ENCODE results near the gene FANK1. TPM values are rescaled to one million over a fixed set of nuclear protein-coding genes. Genes with fewer than 3 reads are reported as not detected.

Gene FANK1
- total RNA-seq, 2 donors from 2014 or later = 1.0 to 7.3 TPM

DNA sequence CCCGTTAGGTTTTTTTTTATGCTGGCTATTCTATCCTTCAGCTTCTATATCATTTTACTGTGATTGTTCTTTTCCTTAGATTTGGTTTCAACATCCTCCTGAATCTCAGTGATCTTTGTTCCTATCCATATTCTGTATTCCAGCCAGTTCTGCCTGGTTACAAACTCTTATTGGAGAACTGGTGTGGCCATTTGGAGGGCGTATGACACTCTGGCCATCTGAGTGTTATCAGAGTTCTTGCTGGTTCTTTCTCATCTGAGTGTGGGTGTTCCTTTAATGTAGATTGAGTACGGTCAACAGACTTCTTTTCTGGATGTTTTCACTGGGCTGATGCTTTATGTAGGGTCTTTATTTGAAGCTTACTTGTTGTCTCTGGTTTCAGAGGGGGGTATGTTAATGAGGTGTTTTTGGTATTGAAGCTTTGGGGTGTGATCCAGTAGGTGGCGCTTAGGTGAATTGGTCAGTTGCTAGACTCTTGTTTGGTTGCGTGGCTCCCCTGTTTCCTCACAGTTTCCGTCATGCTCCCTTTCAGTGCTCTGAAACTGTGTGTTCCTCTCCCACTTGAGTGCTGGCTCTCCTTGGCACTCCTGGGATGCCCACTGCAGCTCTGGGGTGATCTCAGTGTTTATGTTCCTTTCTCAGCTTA is 80.7 kb downstream of the FANK1 start:
- no peak for TF ChIP-seq POLR2A (IDR thresholded peaks at IDR 0.05)
- TF ChIP-seq, protein P1, sequence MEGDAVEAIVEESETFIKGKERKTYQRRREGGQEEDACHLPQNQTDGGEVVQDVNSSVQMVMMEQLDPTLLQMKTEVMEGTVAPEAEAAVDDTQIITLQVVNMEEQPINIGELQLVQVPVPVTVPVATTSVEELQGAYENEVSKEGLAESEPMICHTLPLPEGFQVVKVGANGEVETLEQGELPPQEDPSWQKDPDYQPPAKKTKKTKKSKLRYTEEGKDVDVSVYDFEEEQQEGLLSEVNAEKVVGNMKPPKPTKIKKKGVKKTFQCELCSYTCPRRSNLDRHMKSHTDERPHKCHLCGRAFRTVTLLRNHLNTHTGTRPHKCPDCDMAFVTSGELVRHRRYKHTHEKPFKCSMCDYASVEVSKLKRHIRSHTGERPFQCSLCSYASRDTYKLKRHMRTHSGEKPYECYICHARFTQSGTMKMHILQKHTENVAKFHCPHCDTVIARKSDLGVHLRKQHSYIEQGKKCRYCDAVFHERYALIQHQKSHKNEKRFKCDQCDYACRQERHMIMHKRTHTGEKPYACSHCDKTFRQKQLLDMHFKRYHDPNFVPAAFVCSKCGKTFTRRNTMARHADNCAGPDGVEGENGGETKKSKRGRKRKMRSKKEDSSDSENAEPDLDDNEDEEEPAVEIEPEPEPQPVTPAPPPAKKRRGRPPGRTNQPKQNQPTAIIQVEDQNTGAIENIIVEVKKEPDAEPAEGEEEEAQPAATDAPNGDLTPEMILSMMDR (IDR thresholded peaks at IDR 0.05) = no peak
- Histone ChIP-seq H3K4me3 (no peak overlapping the region), H3K36me3 (replicated peaks in 1 of 2; ENCODE audit: insufficient read depth in 1 of 2, low read depth in 2 of 2) (no peaks in the 10 kb centered on the region), H3K27me3 (no peaks in the 10 kb centered on the region), H3K9me3 (no peaks in the 10 kb centered on the region), H3K27ac (no peak overlapping the region), H3K4me1 (no peaks in the 10 kb centered on the region)
- no peak for DNase-seq
- intact Hi-C loops (cut with DNase I) = no loop called here
- ATAC-seq = no peak
- 92 to 94% methylated on average over 6 of the region's 6 CpGs for WGBS, 2 donors

DNA sequence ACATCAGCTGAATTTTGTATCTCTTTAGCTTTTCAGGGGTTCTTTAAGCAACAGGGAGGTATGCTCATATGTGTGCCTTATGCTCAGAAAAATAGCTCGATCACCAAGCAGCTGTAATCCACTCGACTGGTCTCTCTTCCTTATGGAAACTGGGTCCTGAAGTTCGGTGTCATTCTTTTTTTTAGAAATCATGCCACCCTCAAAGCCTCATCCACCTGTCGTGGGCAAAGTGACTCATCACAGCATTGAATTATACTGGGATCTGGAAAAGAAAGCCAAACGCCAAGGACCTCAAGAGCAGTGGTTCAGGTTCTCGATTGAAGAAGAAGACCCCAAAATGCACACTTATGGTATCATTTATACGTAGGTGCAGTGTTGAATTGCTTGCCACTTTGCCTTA is 83.6 kb downstream of the FANK1 start:
- Histone ChIP-seq H3K36me3 (replicated peaks in 1 of 2; ENCODE audit: insufficient read depth in 1 of 2, low read depth in 2 of 2) (no peaks in the 10 kb centered on the region), H3K9me3 (no peaks in the 10 kb centered on the region), H3K27me3 (no peaks in the 10 kb centered on the region), H3K4me1 (no peaks in the 10 kb centered on the region), H3K27ac (no peak overlapping the region), H3K4me3 (no peak overlapping the region)
- DNase-seq (no peak), ATAC-seq (no peak)
- WGBS, 2 donors = 61 to 74% methylated on average over 7 of the region's 7 CpGs
- TF ChIP-seq, protein P1 (IDR thresholded peaks at IDR 0.05) = no peak
- TF ChIP-seq POLR2A (IDR thresholded peaks at IDR 0.05) = no peak
- intact Hi-C loops (cut with DNase I) = loop anchor here (5.0 kb wide), 1 partner anchor 522 kb away; no protein-coding TSS in a partner anchor

DNA sequence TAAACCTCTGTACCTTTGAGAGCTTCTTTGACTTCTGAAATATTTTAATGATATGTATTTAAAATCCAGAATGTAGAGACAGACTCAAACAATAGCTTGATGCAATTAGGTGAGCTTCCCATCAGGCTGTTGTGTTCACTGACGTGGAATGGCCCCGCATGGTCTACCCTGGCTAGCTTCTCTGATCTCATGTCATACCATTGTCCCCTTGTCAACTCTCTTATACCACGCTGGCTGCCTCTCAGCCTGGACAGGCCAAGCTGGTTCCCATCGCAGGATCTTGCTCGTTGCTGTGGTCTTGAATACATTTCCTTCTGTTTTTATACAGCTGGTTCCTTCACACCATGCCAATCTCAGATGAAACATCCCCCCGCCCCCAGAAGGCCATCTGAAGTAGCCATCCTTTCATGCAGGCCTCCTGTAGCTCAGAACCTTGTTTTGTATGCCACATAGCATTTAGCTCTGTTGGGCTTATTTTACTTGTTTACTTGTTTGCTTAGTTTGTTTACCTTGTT is 84.2 kb downstream of the FANK1 start:
- Histone ChIP-seq H3K27me3 (no peaks in the 10 kb centered on the region), H3K27ac (no peak overlapping the region), H3K4me3 (no peak overlapping the region), H3K9me3 (no peaks in the 10 kb centered on the region), H3K36me3 (replicated peaks in 1 of 2; ENCODE audit: insufficient read depth in 1 of 2, low read depth in 2 of 2) (no peaks in the 10 kb centered on the region), H3K4me1 (no peaks in the 10 kb centered on the region)
- WGBS, 2 donors = 65 to 87% methylated on average over 6 of the region's 6 CpGs
- no peak for ATAC-seq
- TF ChIP-seq POLR2A (IDR thresholded peaks at IDR 0.05) = no peak
- TF ChIP-seq, protein P1 (IDR thresholded peaks at IDR 0.05) = no peak
- intact Hi-C loops (cut with DNase I) = loop anchor here (5.0 kb wide), 1 partner anchor 522 kb away; no protein-coding TSS in a partner anchor
- no peak for DNase-seq

DNA sequence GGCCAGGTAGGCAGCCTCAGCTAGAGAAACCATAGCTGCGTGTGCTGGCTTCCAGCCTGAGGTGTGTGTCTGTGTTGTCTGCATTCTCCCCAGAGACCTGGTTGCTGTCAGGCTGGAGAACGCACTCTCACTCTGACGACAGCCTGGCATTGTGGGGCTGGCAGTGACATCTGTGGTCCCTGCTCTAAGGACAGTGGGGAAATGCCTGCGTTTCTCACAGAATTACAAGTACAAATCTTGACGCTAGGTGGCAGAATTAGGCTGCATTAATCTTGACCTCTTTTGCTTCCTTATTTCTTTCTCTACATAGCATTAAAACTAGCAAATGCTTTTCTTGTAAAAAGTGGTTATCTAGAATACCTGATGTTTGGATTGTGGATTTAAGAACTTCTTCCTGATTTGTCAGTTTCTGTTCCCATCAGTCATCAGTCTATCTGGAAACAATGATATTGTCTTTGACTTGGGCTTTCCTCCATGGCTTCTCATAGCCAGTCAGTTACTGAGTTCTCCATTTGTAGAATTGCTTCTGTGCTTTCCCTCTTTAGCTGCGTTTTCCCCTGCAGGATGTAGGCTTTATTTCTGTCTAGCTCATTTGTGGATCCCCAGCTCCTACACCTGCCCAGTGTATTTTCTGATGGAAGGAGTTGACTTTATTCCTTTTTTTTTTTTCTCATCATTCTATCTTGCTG is 86.0 kb downstream of the FANK1 start:
- no peak overlapping the region for H3K4me3 ChIP-seq
- H3K27ac ChIP-seq = no peak overlapping the region
- ATAC-seq (peak; percentile 62), DNase-seq (peak in 3 of 4 donors; percentile 43 to 57 (median 45))
- TF ChIP-seq, protein P1 (IDR thresholded peaks at IDR 0.05) = peak in 6 of 7 experiments; percentile 53 to 81 (median 74)
- TF ChIP-seq POLR2A (IDR thresholded peaks at IDR 0.05) = no peak
- no peaks in the 10 kb centered on the region for H3K9me3 ChIP-seq
- no peaks in the 10 kb centered on the region for H3K4me1 ChIP-seq
- intact Hi-C loops (cut with DNase I) = loop anchor here (5.0 kb wide), 1 partner anchor 520 kb away; no protein-coding TSS in a partner anchor
- no peaks in the 10 kb centered on the region for H3K36me3 ChIP-seq (replicated peaks in 1 of 2; ENCODE audit: insufficient read depth in 1 of 2, low read depth in 2 of 2)
- WGBS, 2 donors = 8% methylated on average over 5 to 6 of the region's 6 CpGs
- no peaks in the 10 kb centered on the region for H3K27me3 ChIP-seq
